Measurements from ENCODE around the gene ISOC2. TPM values are rescaled to one million over a fixed set of nuclear protein-coding genes. Genes with fewer than 3 reads are reported as not detected.
A peak's percentile ranks its signal among the peaks of the same experiment; 100 is the strongest.

ISOC2 gene
- total RNA-seq, 1 donor from 2014 or later = 25.3 TPM

DNA sequence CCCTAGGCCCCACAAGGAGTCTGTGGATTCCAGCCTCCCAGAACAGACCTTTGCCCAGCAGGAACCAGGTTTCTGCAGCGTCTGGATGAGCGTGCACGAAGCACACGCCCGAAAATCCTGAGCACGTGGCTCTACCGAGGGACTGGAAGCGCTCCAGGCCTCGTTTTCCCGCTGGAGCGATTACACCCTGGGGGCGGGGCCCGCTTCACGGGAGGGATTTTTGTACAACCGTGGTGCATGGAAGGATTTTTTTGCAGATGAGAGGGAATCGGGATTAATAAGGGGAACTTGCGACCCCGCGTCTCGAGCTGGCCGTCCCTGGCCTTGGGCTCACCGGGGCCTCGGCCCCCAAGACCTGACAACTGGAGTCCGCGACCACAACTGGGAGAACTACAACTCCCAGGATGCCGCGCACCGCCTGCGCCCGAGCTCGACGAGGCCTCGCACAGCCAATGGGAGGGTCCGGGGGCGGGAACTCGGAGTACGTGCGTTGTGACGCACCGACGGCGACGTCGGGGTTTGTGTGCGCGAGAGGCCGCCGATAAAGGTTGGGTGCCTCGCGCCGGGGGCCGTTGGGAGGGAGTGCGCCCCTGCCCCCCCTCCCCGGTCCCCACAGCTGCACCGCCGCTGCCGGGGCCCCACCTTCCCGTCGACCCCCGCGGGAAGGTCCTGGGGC, 14.8 kb upstream of the ISOC2 start, which contains the start of gene ZNF628:
ZNF628 (plus strand) TSS at position 518 of the 676 bp plus-strand sequence. CDS start 3,294 bp downstream, outside the sequence.
- Histone ChIP-seq H3K27ac (peak within 1 kb of the TSS; percentile 91), H3K27me3 (no peaks in the 10 kb centered on the region), H3K4me1 (peaks cover 11% of the 10 kb centered on the region), H3K36me3 (no peaks in the 10 kb centered on the region), H3K9me3 (no peaks in the 10 kb centered on the region), H3K4me3 (peak within 1 kb of the TSS; percentile 69)
- peak; percentile 100 for DNase-seq
- TF ChIP-seq CTCF (IDR thresholded peaks at IDR 0.05) = no peak
- intact Hi-C loops (cut with DNase I) = no loop called here
- peak; percentile 97 for ATAC-seq

DNA sequence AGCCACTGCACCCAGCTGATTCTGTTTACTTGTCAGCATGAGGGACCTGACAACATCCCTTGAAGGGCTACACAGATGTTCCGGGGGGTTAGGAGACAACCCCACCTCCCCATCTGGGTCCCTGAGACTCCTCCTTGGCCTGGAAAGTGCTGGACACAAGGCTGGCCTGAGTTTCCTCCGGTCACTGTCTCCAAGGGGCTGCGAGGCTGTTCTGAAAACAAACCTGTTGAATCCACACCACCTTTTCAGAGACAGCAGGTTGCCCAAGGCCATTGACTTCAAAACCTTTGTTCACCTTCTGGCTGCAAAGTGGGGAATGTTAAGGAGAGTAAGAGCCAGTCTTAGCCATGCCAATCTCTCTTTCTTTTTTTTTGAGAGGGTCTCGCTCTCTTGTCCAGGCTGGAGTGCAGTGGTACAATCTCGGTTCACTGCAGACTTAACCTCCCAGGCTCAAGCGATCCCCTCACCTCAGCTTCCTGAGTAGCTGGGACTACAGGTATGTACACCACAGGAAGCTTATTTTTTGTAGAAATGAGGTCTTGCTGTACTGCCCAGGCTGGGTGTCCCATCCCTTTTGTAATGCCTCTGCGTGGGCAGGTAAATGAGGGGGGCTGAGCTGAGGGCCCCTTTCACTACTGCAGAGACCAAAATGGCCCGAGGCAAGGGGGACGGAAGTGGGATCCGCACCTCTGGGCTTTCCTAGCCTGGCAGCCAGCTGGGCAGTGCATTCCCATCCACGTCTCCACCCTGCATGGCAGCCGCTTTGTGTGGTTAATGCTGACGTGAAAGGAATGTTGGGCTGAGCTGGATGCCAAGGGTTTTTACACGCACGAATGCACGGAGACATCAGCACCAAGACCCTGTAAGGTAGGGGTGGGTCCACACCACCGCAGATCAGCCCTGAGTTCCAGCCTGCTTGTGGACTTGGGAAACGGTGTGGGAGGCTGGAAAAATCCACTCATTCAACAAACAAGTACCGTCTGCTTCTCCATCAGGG, 13.1 kb upstream of the ISOC2 start:
- no peak for TF ChIP-seq CTCF (IDR thresholded peaks at IDR 0.05)
- intact Hi-C loops (cut with DNase I) = no loop called here
- H3K27ac ChIP-seq = no peak overlapping the region

DNA sequence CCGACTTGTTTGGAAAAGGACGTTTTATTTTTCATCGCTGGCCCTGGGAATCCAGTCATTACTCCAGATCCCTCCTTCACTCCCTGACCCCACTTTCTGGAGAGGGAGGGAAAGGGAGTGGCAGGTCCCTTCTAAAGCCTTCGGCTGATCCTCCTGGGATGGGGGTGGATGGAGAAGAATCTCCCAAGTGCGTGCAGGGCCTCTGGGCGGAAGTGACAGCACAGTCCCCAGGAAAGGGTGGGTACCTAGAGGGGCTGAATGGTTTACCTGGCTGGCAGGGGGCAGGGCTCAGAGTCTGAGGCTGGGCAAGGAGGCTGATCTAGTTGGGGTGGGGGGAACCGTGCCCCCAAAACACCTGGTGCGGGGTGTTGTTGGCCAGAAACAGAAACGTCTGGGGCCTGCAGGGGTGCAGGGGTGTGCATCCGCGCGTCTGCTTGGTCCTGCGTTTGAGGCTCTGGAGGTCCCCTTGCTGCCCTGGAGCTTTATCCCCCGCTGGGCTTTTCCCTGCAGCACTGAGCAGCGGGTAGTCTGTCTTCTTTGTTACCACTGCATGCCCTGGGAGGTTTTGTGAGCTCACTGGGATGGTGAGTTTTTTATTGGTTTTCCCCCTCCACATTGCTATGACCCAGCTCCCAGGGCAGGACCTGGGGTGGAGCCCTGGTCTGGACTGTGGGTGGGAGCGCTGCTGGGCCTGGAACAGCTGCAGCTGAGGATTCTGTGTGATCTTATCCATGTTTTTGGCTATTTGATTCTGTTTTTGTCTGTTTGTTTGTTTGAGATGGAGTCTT, 12.0 kb upstream of the ISOC2 start:
- Histone ChIP-seq H3K4me3 (no peak overlapping the region), H3K36me3 (no peaks in the 10 kb centered on the region), H3K27ac (no peak overlapping the region), H3K27me3 (no peaks in the 10 kb centered on the region), H3K9me3 (no peaks in the 10 kb centered on the region), H3K4me1 (peaks cover 11% of the 10 kb centered on the region)
- no peak for ATAC-seq
- DNase-seq = no peak
- intact Hi-C loops (cut with DNase I) = no loop called here
- no peak for TF ChIP-seq CTCF (IDR thresholded peaks at IDR 0.05)

More for the DNA sequence above, 13.1 kb upstream of the ISOC2 start:
- peaks cover 11% of the 10 kb centered on the region for H3K4me1 ChIP-seq
- ATAC-seq (no peak), DNase-seq (no peak)
- no peaks in the 10 kb centered on the region for H3K27me3 ChIP-seq
- no peak overlapping the region for H3K4me3 ChIP-seq
- H3K36me3 ChIP-seq = no peaks in the 10 kb centered on the region
- H3K9me3 ChIP-seq = no peaks in the 10 kb centered on the region

GRCh38 chr19:55472463-55472862, 11.0 kb upstream of the ISOC2 start:
- intact Hi-C loops (cut with DNase I) = no loop called here
- no peak for DNase-seq
- TF ChIP-seq CTCF (IDR thresholded peaks at IDR 0.05) = no peak
- no peaks in the 10 kb centered on the region for H3K9me3 ChIP-seq
- peaks cover 12% of the 10 kb centered on the region for H3K4me1 ChIP-seq
- no peaks in the 10 kb centered on the region for H3K36me3 ChIP-seq
- ATAC-seq = peak; percentile 47
- H3K4me3 ChIP-seq = no peak overlapping the region
- H3K27me3 ChIP-seq = no peaks in the 10 kb centered on the region
- no peak overlapping the region for H3K27ac ChIP-seq

DNA sequence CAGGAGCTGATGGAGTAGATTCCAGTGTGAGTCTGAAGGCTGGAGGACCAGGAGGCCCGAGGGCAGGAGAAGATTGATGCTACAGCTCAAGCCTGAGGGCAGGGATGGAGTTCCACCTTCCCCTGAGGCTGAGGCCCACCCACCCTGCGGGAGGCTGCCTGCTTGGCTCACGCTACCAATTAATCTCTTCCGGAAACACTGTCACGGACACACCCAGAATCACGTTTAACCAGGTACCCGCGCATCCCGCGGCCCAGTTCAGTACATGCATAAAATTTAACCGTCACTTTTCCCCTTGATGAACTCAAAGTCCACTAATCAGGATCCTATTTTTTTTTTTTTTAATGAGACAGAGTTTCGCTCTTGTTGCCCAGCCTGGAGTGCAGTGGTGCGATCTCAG, 9.8 kb upstream of the ISOC2 start:
- ATAC-seq (no peak), DNase-seq (no peak)
- H3K4me3 ChIP-seq = no peak overlapping the region
- intact Hi-C loops (cut with DNase I) = no loop called here
- no peaks in the 10 kb centered on the region for H3K9me3 ChIP-seq
- peaks cover 12% of the 10 kb centered on the region for H3K4me1 ChIP-seq
- no peak overlapping the region for H3K27ac ChIP-seq
- H3K36me3 ChIP-seq = no peaks in the 10 kb centered on the region
- H3K27me3 ChIP-seq = no peaks in the 10 kb centered on the region
- no peak for TF ChIP-seq CTCF (IDR thresholded peaks at IDR 0.05)
